GM19467 (cell line): Measurements from ENCODE around the gene TMEM108.

Source experiments
- ATAC-seq: cut with Tn5 transposase; IDR thresholded peaks from one replicate; pipeline ENCODE4 v1.9.1; 2021; ENCODE audit warnings: mild to moderate bottlenecking, moderate library complexity; ENCODE audit not compliant: unreplicated experiment

TMEM108 gene

DNA sequence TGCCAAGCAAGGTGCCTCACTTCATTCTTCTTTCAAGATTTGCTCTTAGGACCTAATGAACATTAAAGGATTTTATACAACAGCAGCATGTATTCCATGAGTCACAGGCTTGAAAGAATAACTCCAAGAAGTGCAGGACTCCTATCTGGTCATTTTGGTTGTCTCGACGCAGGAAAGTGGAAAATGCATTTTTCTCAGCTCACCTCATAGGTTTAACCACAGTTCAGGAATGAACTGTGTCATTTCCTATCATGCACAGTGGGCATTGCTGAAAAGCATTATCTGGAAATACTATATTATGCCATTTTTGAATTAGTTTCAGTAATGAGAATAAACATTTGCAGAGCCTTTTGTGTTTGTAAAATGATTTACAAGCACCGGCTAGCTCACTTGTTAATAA lies 263.0 kb downstream of the TMEM108 start:
- no peak for ATAC-seq

- no peak for ATAC-seq
Measured at GRCh38 chr3:133301731-133302130, 263.5 kb downstream of the TMEM108 start.

- ATAC-seq: no peak
Measured at GRCh38 chr3:133303430-133303829, 265.2 kb downstream of the TMEM108 start.

GRCh38 chr3:133317866-133318265 lies 279.7 kb downstream of the TMEM108 start:
- no peak for ATAC-seq

DNA sequence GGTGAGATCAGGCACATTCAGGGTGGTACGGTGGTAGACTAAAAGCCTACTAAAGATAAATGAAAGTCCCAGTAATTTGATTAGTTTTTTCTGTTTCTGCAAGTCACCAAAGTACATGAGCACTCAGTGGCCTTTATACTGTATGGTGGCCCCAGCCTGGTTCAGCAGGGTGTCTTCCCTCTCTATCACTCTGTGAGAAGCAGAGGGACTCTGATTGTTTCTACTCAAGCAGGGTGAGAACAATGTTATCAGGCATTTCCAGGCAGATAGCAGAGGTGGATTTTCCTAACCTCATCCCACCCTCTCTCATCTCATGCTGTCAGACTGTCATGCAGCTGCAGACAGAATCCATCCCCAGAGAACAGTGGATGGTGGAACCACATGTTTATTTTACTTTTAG lies 290.2 kb downstream of the TMEM108 start:
- ATAC-seq: no peak

DNA sequence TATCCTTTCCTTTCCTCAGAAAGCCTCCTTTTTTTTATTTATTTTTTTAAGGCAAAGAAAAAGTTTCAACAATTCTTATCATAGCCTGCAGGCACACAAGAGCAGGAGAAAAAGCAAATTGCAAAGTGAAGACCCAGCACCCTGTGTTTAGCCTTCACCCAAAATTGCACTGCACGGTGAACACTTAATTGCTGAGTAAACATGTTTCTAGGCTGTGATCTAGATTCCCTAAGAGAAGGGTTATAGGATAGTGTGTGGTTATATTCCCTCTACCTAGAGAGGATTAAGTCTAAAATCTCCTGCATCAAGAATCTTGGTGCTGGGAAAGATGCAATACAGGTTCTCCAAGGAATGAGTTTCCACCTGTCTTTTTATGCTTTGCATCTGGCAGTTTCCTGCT lies 291.4 kb downstream of the TMEM108 start:
- no peak for ATAC-seq

- ATAC-seq: no peak
Measured at GRCh38 chr3:133330065-133330464, 291.9 kb downstream of the TMEM108 start.

- ATAC-seq: no peak
Measured at GRCh38 chr3:133330522-133330921, 292.3 kb downstream of the TMEM108 start.

- ATAC-seq: no peak
Measured at GRCh38 chr3:133354721-133355120, 316.5 kb downstream of the TMEM108 start.

DNA sequence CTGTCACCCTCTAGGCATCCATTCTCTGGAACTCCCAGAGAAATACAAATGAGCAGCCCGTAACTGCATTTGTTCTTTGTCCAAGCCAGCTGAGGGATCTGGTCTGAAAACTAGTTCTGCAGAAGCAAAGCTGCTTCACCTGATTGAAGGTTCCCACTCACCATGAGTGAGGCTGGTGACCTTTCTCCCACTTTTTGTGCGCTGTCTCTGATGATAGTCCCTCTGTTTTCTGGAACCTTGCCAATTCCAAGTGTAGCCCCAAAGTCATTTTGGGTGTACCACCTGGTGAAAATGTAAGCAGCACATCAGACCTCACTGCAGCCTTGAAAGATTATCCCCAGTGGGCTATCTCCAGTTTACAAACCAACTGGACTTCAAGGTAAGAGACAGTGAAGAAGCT lies 322.3 kb downstream of the TMEM108 start:
- no peak for ATAC-seq

GRCh38 chr3:133361011-133361410 lies 322.8 kb downstream of the TMEM108 start:
- ATAC-seq: no peak

DNA sequence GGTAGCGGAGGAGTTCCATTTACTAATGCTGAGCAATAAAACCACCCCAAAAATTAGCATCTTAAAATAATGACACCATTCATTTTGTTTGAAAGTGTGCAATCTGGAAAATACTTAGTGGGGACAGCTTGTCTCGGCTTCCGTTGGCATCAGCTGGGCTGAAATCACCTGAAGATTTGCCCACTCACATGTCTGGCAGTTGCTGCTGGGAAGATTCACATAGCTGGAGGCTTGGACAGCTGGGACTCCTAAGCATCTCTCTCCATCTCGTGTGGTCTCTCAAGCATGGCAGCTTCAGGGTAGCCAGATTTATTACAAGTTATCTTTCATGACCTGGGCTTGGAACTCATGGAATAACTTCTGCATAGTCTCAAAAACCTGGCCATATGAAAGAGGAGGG lies 323.2 kb downstream of the TMEM108 start:
- no peak for ATAC-seq

DNA sequence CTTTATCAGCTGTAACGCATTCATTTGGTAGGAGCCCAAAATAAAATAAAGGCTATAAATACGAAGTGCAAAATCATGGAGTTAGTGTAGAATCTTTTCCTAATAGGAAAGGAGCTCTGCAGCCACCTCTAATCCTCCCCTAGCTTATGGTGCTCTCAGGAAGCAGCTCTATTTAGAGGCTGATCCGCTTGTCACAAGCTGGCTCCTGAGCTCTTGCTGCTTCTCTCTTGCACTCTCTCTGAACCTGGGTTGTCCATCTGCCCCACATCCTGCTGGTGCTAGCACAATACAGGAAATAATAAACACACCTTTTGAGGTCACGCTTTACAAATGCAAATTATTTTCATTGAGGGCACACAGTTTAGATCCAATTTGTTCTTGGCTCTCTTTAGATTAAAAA lies 324.3 kb downstream of the TMEM108 start:
- no peak for ATAC-seq

DNA sequence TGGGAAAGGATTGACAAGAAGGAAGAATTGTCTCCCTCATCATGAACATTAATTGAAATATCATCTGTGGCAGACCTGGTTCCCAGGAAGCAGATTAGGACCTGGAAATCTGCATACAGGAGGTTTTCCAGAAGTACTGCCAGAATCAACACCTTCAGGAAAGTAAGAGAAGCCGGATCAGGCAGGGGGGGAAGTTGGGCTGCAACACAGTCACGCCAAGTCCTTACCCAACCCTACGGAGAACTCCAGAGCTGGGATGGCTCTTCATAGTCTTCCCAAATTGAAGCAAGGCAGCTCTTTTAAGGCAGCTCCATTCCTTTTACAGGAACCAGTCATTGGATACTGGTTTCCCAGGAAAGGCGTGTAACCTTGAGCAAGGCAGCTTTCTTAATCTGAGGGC lies 326.5 kb downstream of the TMEM108 start:
- ATAC-seq: no peak

DNA sequence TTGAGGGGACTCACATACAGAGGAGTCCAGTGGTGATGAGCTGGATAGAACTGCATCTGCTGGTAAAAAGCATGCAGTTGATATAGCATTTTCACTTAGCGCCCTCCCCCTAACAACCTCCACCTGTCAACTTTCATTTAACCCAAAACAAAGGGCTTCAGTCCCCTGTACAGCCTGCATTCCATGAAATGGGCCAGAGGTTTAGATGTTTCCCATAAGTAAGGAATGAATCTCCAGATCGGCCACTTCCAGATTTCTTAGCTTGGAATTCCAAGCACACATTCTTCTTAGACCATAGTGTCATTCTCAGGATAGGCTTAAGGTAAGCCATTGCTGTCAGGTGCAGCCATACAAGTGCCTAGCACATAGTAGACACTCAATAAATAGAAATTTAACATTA lies 328.7 kb downstream of the TMEM108 start:
- ATAC-seq: no peak

- no peak for ATAC-seq
Measured at GRCh38 chr3:133367403-133367802, 329.2 kb downstream of the TMEM108 start.

DNA sequence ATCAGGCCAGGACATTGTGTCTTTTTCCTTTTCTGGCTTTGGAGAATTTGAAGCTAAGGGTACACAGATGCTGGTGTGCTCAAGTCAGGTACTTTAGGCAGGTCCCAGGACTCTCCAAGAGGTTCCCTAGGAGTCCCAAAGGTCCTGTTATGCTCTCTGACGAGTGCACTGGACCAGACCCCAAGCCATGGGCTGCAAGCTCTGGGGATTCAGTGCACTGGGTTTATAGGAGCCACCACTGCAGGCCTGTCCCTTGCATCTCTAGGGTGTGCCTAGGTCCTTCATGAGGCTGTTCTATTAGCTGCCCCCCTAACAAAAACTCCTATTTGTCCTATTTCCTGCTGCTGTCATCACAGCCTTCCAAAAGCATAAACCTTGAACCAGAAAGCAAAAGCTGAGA lies 329.8 kb downstream of the TMEM108 start:
- no peak for ATAC-seq

DNA sequence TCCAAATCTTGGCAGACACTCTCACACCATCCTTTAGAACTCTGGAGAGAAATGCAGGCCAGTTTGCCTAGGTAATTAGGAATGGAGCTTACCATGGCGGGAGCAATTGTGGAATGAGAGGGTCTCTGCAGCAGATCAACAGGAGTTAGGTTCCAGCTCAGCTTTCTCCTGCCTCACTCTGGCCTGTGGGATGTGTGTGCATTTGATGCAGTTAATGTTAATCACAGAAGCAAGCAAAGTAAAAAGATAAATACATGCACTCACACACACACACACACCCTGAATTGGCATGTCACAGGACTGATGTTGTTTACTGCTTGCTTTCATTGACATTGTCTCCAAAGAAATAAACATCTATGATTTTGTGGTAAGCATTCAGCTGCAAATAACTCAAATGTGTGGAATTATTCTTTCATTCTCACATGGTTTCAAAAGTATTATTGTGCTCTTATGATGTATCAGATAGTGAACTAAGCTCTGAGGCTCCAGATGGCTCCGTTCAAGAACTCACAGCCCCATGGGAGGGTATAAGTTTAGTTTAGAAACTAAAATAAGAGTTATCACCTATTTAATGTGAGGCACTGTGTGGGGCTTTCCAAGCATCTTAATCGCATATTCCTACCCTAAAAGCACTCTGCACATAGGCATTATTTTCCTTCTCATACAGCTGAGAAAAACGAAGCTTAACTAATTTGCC lies 330.3 kb downstream of the TMEM108 start:
- ATAC-seq: no peak

DNA sequence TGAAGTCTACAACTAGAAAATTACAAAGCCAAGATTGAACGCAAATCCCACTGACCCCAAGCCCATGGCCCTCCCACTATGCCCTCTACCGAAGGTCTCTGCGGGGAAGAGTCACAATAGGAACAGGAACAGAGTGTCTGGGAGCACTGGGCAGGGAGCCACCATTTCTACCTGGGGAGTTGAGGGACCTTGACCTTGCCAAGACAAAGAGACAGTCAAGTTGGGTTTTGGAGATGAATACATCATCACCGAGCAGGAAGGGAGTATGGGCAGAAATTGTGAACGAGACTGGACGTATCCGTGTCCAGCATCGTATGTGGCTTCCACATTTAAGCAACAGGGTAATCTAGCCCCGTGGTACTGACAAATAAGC lies 330.9 kb downstream of the TMEM108 start:
- no peak for ATAC-seq

GRCh38 chr3:133371181-133371580 lies 333.0 kb downstream of the TMEM108 start:
- ATAC-seq: no peak

DNA sequence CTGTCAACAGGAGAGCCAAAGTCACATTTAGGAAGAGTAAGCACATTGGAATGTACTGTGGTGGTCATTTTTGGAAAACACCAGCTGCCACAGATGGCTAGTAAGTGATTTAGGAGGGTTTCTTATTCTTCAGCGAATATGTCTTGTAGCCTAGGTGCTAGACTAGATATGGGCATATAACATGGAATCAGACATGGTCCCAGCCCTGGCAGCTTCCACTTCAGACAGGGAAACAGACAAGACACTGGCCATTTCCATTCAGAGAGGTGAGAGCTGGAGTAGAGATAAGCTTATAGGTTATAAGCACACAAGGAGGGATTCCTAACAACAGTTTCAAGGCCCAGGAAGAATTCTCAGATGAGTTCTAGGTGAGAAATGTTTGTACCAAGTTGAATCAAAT lies 333.5 kb downstream of the TMEM108 start:
- ATAC-seq: no peak

GRCh38 chr3:133374708-133375402 lies 336.7 kb downstream of the TMEM108 start:
- ATAC-seq: no peak

- no peak for ATAC-seq
Measured at GRCh38 chr3:133375403-133375745, 337.2 kb downstream of the TMEM108 start.
